ENCODE results near the gene PROZ. TPM values are rescaled to one million over a fixed set of nuclear protein-coding genes. Genes with fewer than 3 reads are reported as not detected.

PROZ gene
- total RNA-seq, 4 donors from 2014 or later: not detected

DNA sequence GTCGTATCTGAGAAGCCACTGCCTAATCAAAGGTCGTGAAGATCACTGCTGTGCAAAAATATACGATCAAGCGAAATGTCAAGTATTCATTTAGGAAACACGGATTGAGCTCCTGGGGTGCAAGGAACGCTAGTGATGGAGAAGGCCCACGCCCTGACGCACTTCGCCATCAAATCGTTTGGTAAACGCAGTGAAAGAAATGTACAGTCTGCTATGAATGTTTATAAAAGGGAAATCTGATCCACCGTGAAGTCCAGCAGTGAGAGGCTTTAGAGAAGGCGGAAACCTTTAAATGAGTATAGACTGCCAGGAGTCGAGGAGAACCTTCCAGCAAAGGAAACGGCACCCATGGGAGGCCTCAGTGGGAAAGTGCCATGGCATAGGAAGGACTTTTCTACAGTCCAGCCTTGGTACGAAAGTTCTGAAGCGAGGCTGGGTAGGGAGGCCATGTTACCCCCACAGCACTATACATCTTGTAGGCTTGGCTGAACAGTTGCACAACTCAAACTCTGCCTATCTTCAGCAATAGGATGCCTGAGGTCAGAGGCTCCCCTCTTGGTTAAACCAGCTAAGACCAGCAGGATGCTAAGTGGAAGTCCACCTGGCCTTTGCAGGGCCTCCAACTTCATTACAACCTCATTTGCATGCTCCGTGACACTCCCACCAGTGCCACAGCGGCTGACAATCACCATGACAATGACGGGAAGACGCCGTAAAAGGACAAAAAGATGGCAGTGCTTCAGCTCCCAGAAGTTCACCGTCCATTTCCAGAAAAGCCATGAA, 29.6 kb downstream of the PROZ start:
- H3K4me3 ChIP-seq: no peak overlapping the region
- H3K36me3 ChIP-seq: peaks cover 0 to 88% (median 0%) of the 10 kb centered on the region in 3 donors
- no peaks in the 10 kb centered on the region for H3K27me3 ChIP-seq
- 92 to 93% methylated on average over 23 of the region's 23 CpGs for WGBS, 2 donors
- DNase-seq (ENCODE audit: low spot score in 2 of 2): no peak
- peak overlapping the region in 2 of 4 donors; percentile 49 to 70 for H3K27ac ChIP-seq
- TF ChIP-seq EP300 (IDR thresholded peaks at IDR 0.05) (no peak), POLR2A (IDR thresholded peaks at IDR 0.05) (no peak)
- TF ChIP-seq, protein P1, sequence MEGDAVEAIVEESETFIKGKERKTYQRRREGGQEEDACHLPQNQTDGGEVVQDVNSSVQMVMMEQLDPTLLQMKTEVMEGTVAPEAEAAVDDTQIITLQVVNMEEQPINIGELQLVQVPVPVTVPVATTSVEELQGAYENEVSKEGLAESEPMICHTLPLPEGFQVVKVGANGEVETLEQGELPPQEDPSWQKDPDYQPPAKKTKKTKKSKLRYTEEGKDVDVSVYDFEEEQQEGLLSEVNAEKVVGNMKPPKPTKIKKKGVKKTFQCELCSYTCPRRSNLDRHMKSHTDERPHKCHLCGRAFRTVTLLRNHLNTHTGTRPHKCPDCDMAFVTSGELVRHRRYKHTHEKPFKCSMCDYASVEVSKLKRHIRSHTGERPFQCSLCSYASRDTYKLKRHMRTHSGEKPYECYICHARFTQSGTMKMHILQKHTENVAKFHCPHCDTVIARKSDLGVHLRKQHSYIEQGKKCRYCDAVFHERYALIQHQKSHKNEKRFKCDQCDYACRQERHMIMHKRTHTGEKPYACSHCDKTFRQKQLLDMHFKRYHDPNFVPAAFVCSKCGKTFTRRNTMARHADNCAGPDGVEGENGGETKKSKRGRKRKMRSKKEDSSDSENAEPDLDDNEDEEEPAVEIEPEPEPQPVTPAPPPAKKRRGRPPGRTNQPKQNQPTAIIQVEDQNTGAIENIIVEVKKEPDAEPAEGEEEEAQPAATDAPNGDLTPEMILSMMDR (IDR thresholded peaks at IDR 0.05): no peak
- H3K9me3 ChIP-seq: no peaks in the 10 kb centered on the region
- peaks cover 0 to 3% (median 0%) of the 10 kb centered on the region in 4 donors for H3K4me1 ChIP-seq

DNA sequence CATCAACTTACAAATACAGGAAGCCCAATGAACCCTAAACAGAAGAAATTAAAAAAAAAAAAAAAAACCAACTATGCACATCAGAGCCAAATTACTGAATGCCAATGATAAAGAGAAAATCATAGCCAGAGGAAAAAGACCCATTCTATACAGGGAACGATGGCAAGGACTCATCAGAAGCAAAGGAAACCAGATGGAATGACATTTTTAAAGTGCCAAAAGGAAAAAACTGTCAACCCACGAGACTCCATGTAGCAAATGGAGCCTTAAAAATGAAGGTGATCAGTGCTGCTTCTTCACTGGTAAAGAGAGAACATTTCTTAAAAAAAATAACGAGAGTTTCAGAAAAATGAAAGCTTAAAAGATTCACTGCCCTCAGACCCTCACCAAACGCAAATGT, 31.7 kb downstream of the PROZ start:
- TF ChIP-seq POLR2A (IDR thresholded peaks at IDR 0.05) (no peak), EP300 (IDR thresholded peaks at IDR 0.05) (no peak)
- no peak for DNase-seq (ENCODE audit: low spot score in 2 of 2)
- Histone ChIP-seq H3K4me3 (no peak overlapping the region), H3K27me3 (no peaks in the 10 kb centered on the region), H3K36me3 (peaks cover 0 to 88% (median 0%) of the 10 kb centered on the region in 3 donors), H3K9me3 (no peaks in the 10 kb centered on the region), H3K27ac (no peak overlapping the region), H3K4me1 (peaks cover 0 to 3% (median 0%) of the 10 kb centered on the region in 4 donors)
- WGBS, 2 donors: 78 to 85% methylated on average over 4 of the region's 4 CpGs

DNA sequence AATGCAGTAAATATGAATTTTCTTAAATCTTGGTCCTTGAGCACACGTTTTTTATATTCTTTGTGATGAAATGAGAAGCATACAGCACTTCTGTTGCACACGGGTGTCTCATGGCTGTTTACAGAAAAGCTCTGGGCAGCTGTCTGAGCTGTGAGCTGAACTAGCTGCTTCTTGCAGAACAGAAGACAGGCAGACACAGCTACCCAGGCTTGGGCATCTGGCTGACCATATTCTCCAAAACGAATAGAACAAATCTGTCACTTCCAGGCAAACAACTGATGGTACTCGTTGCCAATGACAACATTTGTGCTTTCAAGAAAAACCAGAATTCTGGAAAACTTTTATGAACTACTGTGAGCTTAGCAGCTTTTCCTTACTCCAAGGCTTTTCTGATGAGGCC, 33.8 kb downstream of the PROZ start:
- Histone ChIP-seq H3K27me3 (no peaks in the 10 kb centered on the region), H3K36me3 (peaks cover 0 to 98% (median 0%) of the 10 kb centered on the region in 3 donors), H3K4me3 (no peak overlapping the region), H3K9me3 (no peaks in the 10 kb centered on the region), H3K27ac (no peak overlapping the region), H3K4me1 (peaks cover 0 to 3% (median 0%) of the 10 kb centered on the region in 4 donors)
- DNase-seq (ENCODE audit: low spot score in 2 of 2): no peak
- WGBS, 2 donors: 82% methylated on average over 4 of the region's 4 CpGs
- TF ChIP-seq EP300 (IDR thresholded peaks at IDR 0.05): no peak
- TF ChIP-seq, protein P1 (IDR thresholded peaks at IDR 0.05): no peak
- TF ChIP-seq POLR2A (IDR thresholded peaks at IDR 0.05): no peak

DNA sequence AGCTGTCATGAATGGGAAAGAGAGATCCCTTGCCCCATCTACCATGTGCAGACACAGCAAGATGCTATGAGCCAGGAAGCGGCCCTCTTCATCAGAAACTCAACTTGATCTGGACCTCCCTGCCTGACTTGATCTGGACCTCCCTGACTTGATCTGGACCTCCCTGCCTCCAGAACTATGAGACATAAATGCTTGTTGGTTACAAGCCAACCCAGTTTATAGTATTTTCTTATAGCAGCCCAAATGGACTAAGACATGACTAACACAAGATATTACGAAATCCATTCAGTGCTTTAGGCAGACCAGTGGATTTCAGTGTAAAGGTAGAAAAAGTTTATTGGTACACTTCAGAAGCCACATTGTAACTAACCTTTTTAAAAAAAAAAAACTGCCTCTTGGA, 34.5 kb downstream of the PROZ start:
- Histone ChIP-seq H3K9me3 (no peaks in the 10 kb centered on the region), H3K36me3 (peaks cover 0 to 98% (median 0%) of the 10 kb centered on the region in 3 donors), H3K4me3 (no peak overlapping the region), H3K4me1 (no peaks in the 10 kb centered on the region), H3K27ac (no peak overlapping the region), H3K27me3 (no peaks in the 10 kb centered on the region)
- 91 to 93% methylated on average over 2 of the region's 2 CpGs for WGBS, 2 donors
- DNase-seq (ENCODE audit: low spot score in 2 of 2): no peak
- TF ChIP-seq EP300 (IDR thresholded peaks at IDR 0.05) (no peak), POLR2A (IDR thresholded peaks at IDR 0.05) (no peak)
- TF ChIP-seq, protein P1 (IDR thresholded peaks at IDR 0.05): no peak

DNA sequence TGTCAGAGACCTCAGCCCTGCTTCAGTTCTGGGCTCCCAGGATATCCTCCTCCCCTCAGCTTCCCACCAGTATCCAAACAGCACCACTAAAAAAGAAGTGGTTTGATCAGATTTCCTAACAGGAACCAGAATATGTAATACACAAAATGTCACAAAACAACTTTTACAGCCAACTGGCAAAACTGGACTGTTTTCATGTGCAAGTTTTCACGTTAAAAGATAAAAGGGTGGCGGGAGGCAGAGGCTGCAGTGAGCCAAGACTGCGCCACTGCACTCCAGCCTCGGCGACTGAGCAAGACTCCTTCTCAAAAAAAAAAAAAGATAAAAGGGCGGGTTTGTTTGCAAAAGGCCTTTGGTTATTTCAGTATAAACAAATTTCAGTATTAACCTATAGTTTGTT, 36.9 kb downstream of the PROZ start:
- Histone ChIP-seq H3K9me3 (no peaks in the 10 kb centered on the region), H3K4me3 (no peak overlapping the region), H3K27ac (no peak overlapping the region), H3K27me3 (no peaks in the 10 kb centered on the region), H3K36me3 (peaks cover 0 to 97% (median 0%) of the 10 kb centered on the region in 3 donors), H3K4me1 (no peaks in the 10 kb centered on the region)
- WGBS, 2 donors: 83 to 86% methylated on average over 6 of the region's 6 CpGs
- no peak for DNase-seq (ENCODE audit: low spot score in 2 of 2)
- TF ChIP-seq, protein P1 (IDR thresholded peaks at IDR 0.05): no peak
- no peak for TF ChIP-seq POLR2A (IDR thresholded peaks at IDR 0.05)
- no peak for TF ChIP-seq EP300 (IDR thresholded peaks at IDR 0.05)
